ENCODE results near the gene FOXE3. TPM values are rescaled to one million over a fixed set of nuclear protein-coding genes. Genes with fewer than 3 reads are reported as not detected.

The FOXE3 gene
- total RNA-seq, 1 donor from 2014 or later, result not detected

Other genes starting within 250 kb of the FOXE3 start
- not detected for gene PDZK1IP1, start 226.2 kb upstream of the FOXE3 start, total RNA-seq
- gene TAL1, start 184.1 kb upstream of the FOXE3 start, total RNA-seq, result 3.8 TPM
- gene STIL, start 102.1 kb upstream of the FOXE3 start, total RNA-seq, result 0.65 TPM
- gene CMPK1, start 82.5 kb upstream of the FOXE3 start, total RNA-seq, result 75.0 TPM
- not detected for gene FOXD2, start 21.8 kb downstream of the FOXE3 start, total RNA-seq